Urothelium cell line (cell line): ENCODE data around the gene WDR45.
A peak's percentile ranks its signal among the peaks of the same experiment; 100 is the strongest.

Experiments
- DNase-seq: peaks from one replicate; pipeline ENCODE4 v3.0.0; 2011; ENCODE audit warnings: low spot score, mixed read lengths
- FAIRE-seq: peaks from 2 replicates; lab custom pipeline; 2011; peaks lifted over from hg19 to GRCh38; lab: Jason Lieb, UNC

Gene WDR45

GRCh38 chrX:49053223-49054072 lies 26.2 kb downstream of the WDR45 start:
- peak; percentile 66 for FAIRE-seq
- peak; percentile 85 for DNase-seq

- DNase-seq (no peak), FAIRE-seq (no peak)
Measured at GRCh38 chrX:49043987-49044281, 35.8 kb downstream of the WDR45 start.

- peak; percentile 93 for DNase-seq
- peak; percentile 92 for FAIRE-seq
Measured at GRCh38 chrX:49043220-49043986, 36.3 kb downstream of the WDR45 start, which contains the start of gene TFE3. TFE3 (minus strand) TSS chrX:49043357; CDS start chrX:49043226, 131 bp downstream.

- DNase-seq (no peak), FAIRE-seq (no peak)
Measured at GRCh38 chrX:49042581-49043219, 37.0 kb downstream of the WDR45 start.

- no peak for FAIRE-seq
- no peak for DNase-seq
Measured at GRCh38 chrX:49041744-49042580, 37.7 kb downstream of the WDR45 start.

- FAIRE-seq = no peak
Measured at GRCh38 chrX:49040376-49040955, 39.2 kb downstream of the WDR45 start.

GRCh38 chrX:49039598-49040375 lies 39.9 kb downstream of the WDR45 start:
- DNase-seq (peak; percentile 84), FAIRE-seq (no peak)

More at GRCh38 chrX:49040376-49040955, 39.2 kb downstream of the WDR45 start:
- no peak for DNase-seq

- FAIRE-seq (no peak), DNase-seq (no peak)
Measured at GRCh38 chrX:49037883-49038475, 41.7 kb downstream of the WDR45 start.

GRCh38 chrX:49030283-49030682 lies 49.4 kb downstream of the WDR45 start:
- FAIRE-seq (no peak), DNase-seq (no peak)

GRCh38 chrX:49029876-49030275 lies 49.8 kb downstream of the WDR45 start:
- FAIRE-seq (no peak), DNase-seq (no peak)
